ENCODE measurements around the gene CCDC40.

Gene CCDC40

GRCh38 chr17:80003969-80004368 is 32.5 kb upstream of the CCDC40 start:
- no peak for DNase-seq (ENCODE audit: low read depth in 1 of 2, low spot score in 1 of 2)
- TF ChIP-seq JUND (IDR thresholded peaks at IDR 0.05; ENCODE audit: low read depth), result no peak
- in situ Hi-C loops (cut with HindIII; ENCODE audit: low pct_unique_long_range_greater_than_20kb, low sequenced_read_pairs), result no loop called here

GRCh38 chr17:80005360-80006338 is 30.8 kb upstream of the CCDC40 start:
- TF ChIP-seq JUND (IDR thresholded peaks at IDR 0.05; ENCODE audit: low read depth), result no peak
- in situ Hi-C loops (cut with HindIII; ENCODE audit: low pct_unique_long_range_greater_than_20kb, low sequenced_read_pairs), result no loop called here
- DNase-seq (ENCODE audit: low read depth in 1 of 2, low spot score in 1 of 2), result peak; percentile 59 to 95

GRCh38 chr17:80006339-80006720 is 30.1 kb upstream of the CCDC40 start:
- no peak for DNase-seq (ENCODE audit: low read depth in 1 of 2, low spot score in 1 of 2)
- TF ChIP-seq JUND (IDR thresholded peaks at IDR 0.05; ENCODE audit: low read depth), result no peak
- in situ Hi-C loops (cut with HindIII; ENCODE audit: low pct_unique_long_range_greater_than_20kb, low sequenced_read_pairs), result no loop called here

GRCh38 chr17:80006811-80007752 is 29.4 kb upstream of the CCDC40 start:
- in situ Hi-C loops (cut with HindIII; ENCODE audit: low pct_unique_long_range_greater_than_20kb, low sequenced_read_pairs), result no loop called here
- TF ChIP-seq JUND (IDR thresholded peaks at IDR 0.05; ENCODE audit: low read depth), result no peak
- DNase-seq (ENCODE audit: low read depth in 1 of 2, low spot score in 1 of 2), result no peak

GRCh38 chr17:80007939-80008338 is 28.5 kb upstream of the CCDC40 start:
- in situ Hi-C loops (cut with HindIII; ENCODE audit: low pct_unique_long_range_greater_than_20kb, low sequenced_read_pairs), result no loop called here
- DNase-seq (ENCODE audit: low read depth in 1 of 2, low spot score in 1 of 2), result no peak
- TF ChIP-seq JUND (IDR thresholded peaks at IDR 0.05; ENCODE audit: low read depth), result no peak

DNA sequence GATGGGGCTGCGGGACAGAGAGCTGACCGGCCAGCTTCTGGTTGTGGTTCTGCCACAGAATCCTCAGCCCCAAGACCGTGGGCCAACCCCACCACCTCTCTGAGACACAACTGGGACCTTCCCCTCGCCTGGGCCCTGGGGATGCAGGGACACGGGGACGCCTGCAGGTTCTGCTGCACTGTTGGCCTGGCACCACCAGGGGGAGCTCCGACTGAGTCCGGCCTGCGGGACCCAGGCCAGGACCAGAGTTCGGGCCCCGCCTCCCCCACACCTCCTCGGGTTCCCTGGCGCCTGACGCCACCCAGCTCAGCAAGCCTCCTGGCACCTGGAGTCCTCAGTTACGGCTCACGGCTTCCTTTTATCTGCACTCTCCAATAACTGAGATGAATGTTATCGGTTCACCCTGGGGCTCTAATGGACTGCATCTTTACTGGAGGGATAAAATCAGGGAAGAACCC is 28.0 kb upstream of the CCDC40 start:
- in situ Hi-C loops (cut with HindIII; ENCODE audit: low pct_unique_long_range_greater_than_20kb, low sequenced_read_pairs), result no loop called here
- TF ChIP-seq JUND (IDR thresholded peaks at IDR 0.05; ENCODE audit: low read depth), result no peak
- peak; percentile 86 to 95 for DNase-seq (ENCODE audit: low read depth in 1 of 2, low spot score in 1 of 2)

DNA sequence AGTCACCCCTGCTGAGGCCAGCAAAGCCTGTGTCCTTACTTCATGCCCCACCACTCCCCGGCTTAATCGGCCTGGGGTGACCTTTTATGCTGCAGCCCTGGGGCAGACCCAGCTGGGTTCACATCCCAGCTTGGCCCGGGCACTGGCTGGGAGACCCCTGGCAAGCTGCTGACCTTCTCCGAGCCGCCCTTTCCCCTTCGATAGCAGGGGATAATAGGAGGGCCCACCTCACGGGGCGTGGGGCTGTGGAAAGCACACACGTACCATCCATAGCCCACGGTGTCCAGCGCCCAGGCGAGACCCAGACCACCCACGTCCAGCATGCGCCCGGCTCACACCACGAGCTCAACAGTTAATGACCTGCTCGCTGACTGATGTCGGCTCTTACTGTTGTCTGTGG is 27.6 kb upstream of the CCDC40 start:
- in situ Hi-C loops (cut with HindIII; ENCODE audit: low pct_unique_long_range_greater_than_20kb, low sequenced_read_pairs), result no loop called here
- no peak for TF ChIP-seq JUND (IDR thresholded peaks at IDR 0.05; ENCODE audit: low read depth)
- no peak for DNase-seq (ENCODE audit: low read depth in 1 of 2, low spot score in 1 of 2)

DNA sequence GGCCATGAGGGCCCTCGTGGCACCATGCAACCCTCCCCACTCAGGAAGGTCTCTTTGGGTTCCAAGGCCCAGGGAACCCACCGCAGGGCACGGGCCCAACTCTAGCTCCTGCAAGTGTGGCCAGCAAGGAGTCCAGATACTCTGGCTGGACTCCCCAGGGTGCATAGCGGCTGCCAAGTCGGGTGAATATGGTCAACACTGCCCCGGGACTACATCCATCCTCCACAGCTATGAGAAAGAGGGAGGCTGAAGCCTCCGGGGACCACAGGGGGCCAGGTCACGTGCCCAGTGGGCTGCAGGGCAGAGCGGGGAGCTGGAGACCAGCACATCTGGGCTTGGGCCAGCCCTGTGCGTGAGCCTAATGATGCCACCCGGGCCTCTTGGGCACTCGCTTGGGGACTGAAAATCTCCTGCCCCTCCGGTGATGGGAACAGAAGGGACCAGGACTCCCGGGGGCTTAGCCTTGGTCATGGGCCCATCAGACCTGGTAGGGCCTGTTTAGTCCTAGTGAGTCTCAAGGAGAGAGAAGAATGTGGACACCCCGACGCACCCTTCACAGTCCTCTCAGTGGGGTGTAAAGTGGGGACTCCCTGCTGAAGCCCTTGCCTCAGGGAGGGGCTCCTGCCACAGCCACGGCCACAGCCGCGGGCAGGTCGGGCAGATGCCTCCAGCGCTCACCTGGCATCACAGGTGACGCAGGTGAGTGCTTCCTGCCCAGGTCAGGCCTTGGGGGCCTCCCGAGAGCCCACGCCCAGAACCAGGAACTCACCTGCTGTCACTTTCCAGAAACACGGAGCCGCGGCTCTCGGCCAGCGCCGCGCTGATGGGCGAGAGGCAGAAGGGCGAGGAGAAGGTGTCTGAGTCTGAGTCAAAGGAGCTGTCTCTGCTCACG is 26.8 kb upstream of the CCDC40 start:
- no peak for DNase-seq (ENCODE audit: low read depth in 1 of 2, low spot score in 1 of 2)
- TF ChIP-seq JUND (IDR thresholded peaks at IDR 0.05; ENCODE audit: low read depth), result no peak
- in situ Hi-C loops (cut with HindIII; ENCODE audit: low pct_unique_long_range_greater_than_20kb, low sequenced_read_pairs), result no loop called here

- DNase-seq (ENCODE audit: low read depth in 1 of 2, low spot score in 1 of 2), result no peak
- in situ Hi-C loops (cut with HindIII; ENCODE audit: low pct_unique_long_range_greater_than_20kb, low sequenced_read_pairs), result no loop called here
- no peak for TF ChIP-seq JUND (IDR thresholded peaks at IDR 0.05; ENCODE audit: low read depth)
Measured at GRCh38 chr17:80010283-80010858, 26.1 kb upstream of the CCDC40 start.

DNA sequence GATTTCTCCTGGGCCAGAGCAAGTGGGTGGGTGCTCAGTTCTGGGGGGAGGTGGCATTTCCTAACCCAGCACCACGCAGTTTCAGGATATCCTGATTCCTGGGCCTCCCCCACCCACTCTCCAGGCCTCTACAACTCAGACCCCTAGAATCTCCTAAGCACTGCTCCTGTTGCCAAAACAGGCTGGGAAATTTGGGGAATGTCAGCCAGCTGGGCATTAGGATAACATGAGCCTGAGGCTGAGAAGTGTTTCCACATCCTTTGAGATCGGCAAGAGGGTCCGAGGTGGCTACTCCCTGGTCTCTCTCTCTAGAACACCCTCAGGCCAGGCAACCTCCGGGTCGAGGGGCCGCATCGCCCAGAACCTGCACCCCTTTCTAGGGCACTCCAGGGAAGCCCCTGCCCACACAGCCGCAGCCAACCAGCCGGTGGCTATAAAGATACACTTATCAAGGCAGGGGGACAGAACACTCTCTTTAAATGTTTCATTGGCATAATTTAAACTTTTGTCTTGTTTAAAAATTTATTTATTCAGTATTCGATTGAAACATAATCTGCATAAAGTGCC is 24.4 kb upstream of the CCDC40 start:
- DNase-seq (ENCODE audit: low read depth in 1 of 2, low spot score in 1 of 2), result no peak
- in situ Hi-C loops (cut with HindIII; ENCODE audit: low pct_unique_long_range_greater_than_20kb, low sequenced_read_pairs), result no loop called here
- no peak for TF ChIP-seq JUND (IDR thresholded peaks at IDR 0.05; ENCODE audit: low read depth)

Measured in T47D (cell line).